Endodermal cell (in vitro differentiated cells): ENCODE data around the gene HERPUD1. TPM values are rescaled to one million over a fixed set of nuclear protein-coding genes. Genes with fewer than 3 reads are reported as not detected.

ENCODE experiments used
- DNase-seq: peaks from one replicate; pipeline ENCODE4 v3.0.0-alpha.2; 2017
- H3K27ac ChIP-seq: 2 replicates; pipeline ENCODE4 v1.5.1; 2013; ENCODE audit warnings: mild to moderate bottlenecking, low read depth, low read length, moderate library complexity
- H3K27me3 ChIP-seq: 2 replicates; pipeline ENCODE4 v1.6.1; 2013; ENCODE audit warnings: mild to moderate bottlenecking, low read length, moderate library complexity; ENCODE audit not compliant: insufficient read depth, control insufficient read depth, poor library complexity, severe bottlenecking
- H3K36me3 ChIP-seq: 2 replicates; pipeline ENCODE4 v1.7.0; 2013; ENCODE audit warnings: mild to moderate bottlenecking, low read length, moderate library complexity; ENCODE audit not compliant: control insufficient read depth, insufficient read depth
- H3K4me1 ChIP-seq: one replicate; pipeline ENCODE4 v1.7.0; 2013; ENCODE audit warnings: low read length; ENCODE audit not compliant: control insufficient read depth, insufficient read depth
- H3K4me3 ChIP-seq: 2 replicates; pipeline ENCODE4 v1.5.1; 2013; ENCODE audit warnings: mild to moderate bottlenecking, low read length, moderate library complexity
- H3K9ac ChIP-seq: 2 replicates; pipeline ENCODE4 v1.6.1; 2013; ENCODE audit warnings: mild to moderate bottlenecking, low read length, moderate library complexity; ENCODE audit not compliant: poor library complexity, severe bottlenecking; ENCODE audit errors: extremely low read depth
- H3K9me3 ChIP-seq: 2 replicates; pipeline ENCODE4 v1.6.1; 2013; ENCODE audit warnings: mild to moderate bottlenecking, low read length, moderate library complexity; ENCODE audit not compliant: control insufficient read depth
- H3K27ac Mint-ChIP-seq: 2 replicates; pipeline ENCODE4 v1.8.0; 2020; ENCODE audit warnings: mixed read lengths
- H3K27me3 Mint-ChIP-seq: 2 replicates; pipeline ENCODE4 v1.8.0; 2021; ENCODE audit warnings: mild to moderate bottlenecking, mixed read lengths; ENCODE audit not compliant: insufficient read depth
- H3K36me3 Mint-ChIP-seq: 2 replicates; pipeline ENCODE4 v1.8.0; 2020; ENCODE audit warnings: low read depth, mixed read lengths
- H3K4me1 Mint-ChIP-seq: 2 replicates; pipeline ENCODE4 v1.8.0; 2020; ENCODE audit warnings: mixed read lengths
- H3K4me3 Mint-ChIP-seq: 2 replicates; pipeline ENCODE4 v1.8.0; 2020; ENCODE audit warnings: mild to moderate bottlenecking, moderate library complexity, mixed read lengths
- H3K9me3 Mint-ChIP-seq: 2 replicates; pipeline ENCODE4 v1.8.0; 2020; ENCODE audit warnings: mild to moderate bottlenecking, mixed read lengths
- WGBS, 2 experiments: methylation state at CpG; one replicate each; pipeline versions ENCODE4 v1.1.5 to v1.1.7; 2013; ENCODE audit warnings: missing lambda C conversion rate in 2 of 2, mixed read lengths in 1 of 2; ENCODE audit not compliant: insufficient coverage in 1 of 2, insufficient read length in 1 of 2; 5-methylcytosine and 5-hydroxymethylcytosine counted together
- total RNA-seq, 2 donors: library from RNA; stranded (reverse); fragmentation: NEBNext Ultra II Directional in 1 of 2; extraction: Animal tissue kit (Norgen Biotek cat#: 25700) in 1 of 2; gene quantifications; 2 replicates in 1 of 2; 3 replicates in 1 of 2; pipeline ENCODE4 v1.2.1, GENCODE V29; 2021
- TF ChIP-seq, protein P1 (sequence below): fragments of 200-600 bp; sonication (generic); conservative IDR thresholded peaks from 2 replicates; pipeline ENCODE4 v1.5.0; 2021; ENCODE audit warnings: antibody characterized with exemption, mild to moderate bottlenecking

HERPUD1 gene
- total RNA-seq, 2 donors from 2014 or later, result 21.5 to 40.6 TPM

DNA sequence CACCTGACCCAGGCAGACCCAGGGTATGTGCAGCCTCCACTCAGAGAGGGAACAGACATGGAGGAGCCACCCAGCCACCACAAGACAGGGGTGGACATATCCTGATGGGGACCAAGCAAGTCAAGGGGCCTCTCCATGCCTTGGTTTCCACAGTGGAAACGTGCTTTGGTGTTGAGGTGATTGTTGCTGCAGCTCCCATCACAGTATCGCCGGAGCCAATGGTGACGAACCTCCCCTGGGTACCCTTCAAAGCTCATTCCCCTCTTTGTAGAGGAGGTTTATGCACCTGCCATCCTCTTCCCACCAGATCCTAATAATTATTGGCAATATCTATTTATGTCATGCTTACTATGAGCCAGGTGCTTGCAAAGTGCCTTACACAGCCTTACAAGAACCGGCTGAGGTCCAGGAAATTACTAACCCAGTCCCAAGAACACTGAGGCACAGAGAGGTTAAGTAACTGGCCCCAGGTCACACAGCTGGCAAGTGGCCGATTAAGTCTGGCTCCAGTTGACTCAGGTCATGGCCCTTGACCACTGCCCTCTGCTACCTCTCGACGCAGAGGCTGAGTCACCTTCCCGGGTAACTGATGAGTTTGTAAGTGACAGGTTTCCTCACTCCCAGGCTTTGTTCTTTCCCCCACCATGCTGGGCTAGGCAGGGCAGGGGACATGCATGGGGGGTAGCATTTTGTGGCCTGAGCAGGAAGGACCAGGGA, 46.3 kb upstream of the HERPUD1 start:
- H3K9ac ChIP-seq, result no peak overlapping the region
- peaks cover 15% of the 10 kb centered on the region for H3K9me3 Mint-ChIP-seq
- TF ChIP-seq, protein P1, sequence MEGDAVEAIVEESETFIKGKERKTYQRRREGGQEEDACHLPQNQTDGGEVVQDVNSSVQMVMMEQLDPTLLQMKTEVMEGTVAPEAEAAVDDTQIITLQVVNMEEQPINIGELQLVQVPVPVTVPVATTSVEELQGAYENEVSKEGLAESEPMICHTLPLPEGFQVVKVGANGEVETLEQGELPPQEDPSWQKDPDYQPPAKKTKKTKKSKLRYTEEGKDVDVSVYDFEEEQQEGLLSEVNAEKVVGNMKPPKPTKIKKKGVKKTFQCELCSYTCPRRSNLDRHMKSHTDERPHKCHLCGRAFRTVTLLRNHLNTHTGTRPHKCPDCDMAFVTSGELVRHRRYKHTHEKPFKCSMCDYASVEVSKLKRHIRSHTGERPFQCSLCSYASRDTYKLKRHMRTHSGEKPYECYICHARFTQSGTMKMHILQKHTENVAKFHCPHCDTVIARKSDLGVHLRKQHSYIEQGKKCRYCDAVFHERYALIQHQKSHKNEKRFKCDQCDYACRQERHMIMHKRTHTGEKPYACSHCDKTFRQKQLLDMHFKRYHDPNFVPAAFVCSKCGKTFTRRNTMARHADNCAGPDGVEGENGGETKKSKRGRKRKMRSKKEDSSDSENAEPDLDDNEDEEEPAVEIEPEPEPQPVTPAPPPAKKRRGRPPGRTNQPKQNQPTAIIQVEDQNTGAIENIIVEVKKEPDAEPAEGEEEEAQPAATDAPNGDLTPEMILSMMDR, result no peak
- no peak overlapping the region for H3K4me3 Mint-ChIP-seq
- no peak overlapping the region for H3K27ac Mint-ChIP-seq
- H3K27ac ChIP-seq, result no peak overlapping the region
- H3K4me3 ChIP-seq, result no peak overlapping the region
- no peaks in the 10 kb centered on the region for H3K36me3 Mint-ChIP-seq
- H3K36me3 ChIP-seq, result no peaks in the 10 kb centered on the region
- H3K9me3 ChIP-seq, result no peaks in the 10 kb centered on the region
- H3K27me3 Mint-ChIP-seq, result peaks cover 2% of the 10 kb centered on the region
- H3K4me1 ChIP-seq, result no peaks in the 10 kb centered on the region
- WGBS, 2 experiments, result 72 to 86% methylated on average over 3 to 9 of the region's 9 CpGs
- H3K27me3 ChIP-seq, result no peaks in the 10 kb centered on the region
- DNase-seq, result no peak
- H3K4me1 Mint-ChIP-seq, result no peaks in the 10 kb centered on the region

DNA sequence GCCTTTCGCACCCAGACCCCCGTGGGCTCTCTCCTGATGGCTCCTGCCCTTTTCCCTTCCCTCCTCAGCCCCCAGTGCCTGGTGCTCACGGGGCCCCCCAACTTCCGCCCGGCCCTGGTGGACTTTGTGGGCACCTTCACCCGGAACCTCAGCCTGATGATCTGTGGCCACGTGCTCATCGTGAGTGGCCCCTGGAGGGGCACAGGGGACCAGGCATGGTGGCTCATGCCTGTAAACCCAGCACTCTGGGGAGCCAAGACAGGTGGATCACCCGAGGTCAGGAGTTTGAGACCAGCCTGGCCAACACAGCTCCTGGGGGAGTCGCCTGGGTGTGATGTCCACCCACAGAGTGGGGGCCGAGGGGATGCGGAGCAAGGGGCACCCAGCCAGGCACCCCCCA, 45.6 kb upstream of the HERPUD1 start:
- no peak overlapping the region for H3K9ac ChIP-seq
- no peak overlapping the region for H3K4me3 Mint-ChIP-seq
- 91 to 95% methylated on average over 10 to 12 of the region's 12 CpGs for WGBS, 2 experiments
- no peak overlapping the region for H3K27ac Mint-ChIP-seq
- H3K36me3 Mint-ChIP-seq, result no peaks in the 10 kb centered on the region
- H3K9me3 Mint-ChIP-seq, result peaks cover 15% of the 10 kb centered on the region
- no peak overlapping the region for H3K27ac ChIP-seq
- no peak for DNase-seq
- H3K4me1 Mint-ChIP-seq, result no peaks in the 10 kb centered on the region
- no peak overlapping the region for H3K4me3 ChIP-seq
- TF ChIP-seq, protein P1, result no peak
- H3K36me3 ChIP-seq, result no peaks in the 10 kb centered on the region
- H3K27me3 Mint-ChIP-seq, result peaks cover 2% of the 10 kb centered on the region
- H3K9me3 ChIP-seq, result no peaks in the 10 kb centered on the region
- no peaks in the 10 kb centered on the region for H3K27me3 ChIP-seq
- no peaks in the 10 kb centered on the region for H3K4me1 ChIP-seq

DNA sequence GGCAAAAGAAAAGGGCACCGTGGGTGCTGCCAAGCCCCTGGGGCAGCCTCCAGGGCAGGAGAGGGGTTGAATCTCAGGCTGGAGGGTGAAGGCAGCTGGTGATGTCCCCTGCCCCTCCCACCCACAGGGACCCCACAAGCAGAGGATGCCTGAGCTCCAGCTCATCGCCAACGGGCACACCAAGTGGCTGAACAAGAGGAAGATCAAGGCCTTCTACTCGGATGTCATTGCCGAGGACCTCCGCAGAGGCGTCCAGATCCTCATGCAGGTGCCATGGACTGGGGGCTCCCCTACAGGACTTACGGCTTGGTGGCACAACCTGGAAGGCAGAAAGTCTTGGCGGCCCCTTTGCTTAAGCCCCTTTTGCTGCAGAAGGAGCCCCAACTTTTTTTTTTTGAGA, 45.1 kb upstream of the HERPUD1 start:
- no peak for DNase-seq
- Mint-ChIP-seq H3K27me3 (peaks cover 2% of the 10 kb centered on the region), H3K36me3 (no peaks in the 10 kb centered on the region), H3K4me1 (no peaks in the 10 kb centered on the region), H3K4me3 (no peak overlapping the region), H3K9me3 (peaks cover 15% of the 10 kb centered on the region), H3K27ac (no peak overlapping the region)
- no peaks in the 10 kb centered on the region for H3K9me3 ChIP-seq
- no peak overlapping the region for H3K9ac ChIP-seq
- no peaks in the 10 kb centered on the region for H3K27me3 ChIP-seq
- H3K4me1 ChIP-seq, result no peaks in the 10 kb centered on the region
- no peak overlapping the region for H3K4me3 ChIP-seq
- 92 to 95% methylated on average over 6 to 9 of the region's 9 CpGs for WGBS, 2 experiments
- TF ChIP-seq, protein P1, result no peak
- no peaks in the 10 kb centered on the region for H3K36me3 ChIP-seq
- no peak overlapping the region for H3K27ac ChIP-seq
